WERI-Rb-1 (cell line): ENCODE measurements around the gene PDLIM1.

Source experiments
- DNase-seq: peaks from one replicate; pipeline ENCODE4 v3.0.0-alpha.2; 2020
- H3K27ac ChIP-seq: fragments of 250-450 bp; sonication (Bioruptor Pico); 2 replicates; pipeline ENCODE4 v1.5.1; 2020; ENCODE audit warnings: mild to moderate bottlenecking, moderate library complexity
- H3K27me3 ChIP-seq: fragments of 250-450 bp; sonication (Bioruptor Pico); 2 replicates; pipeline ENCODE4 v1.5.1; 2021; ENCODE audit warnings: mild to moderate bottlenecking, low read depth, moderate library complexity; ENCODE audit not compliant: insufficient read depth, severe bottlenecking
- H3K36me3 ChIP-seq: fragments of 250-450 bp; sonication (Bioruptor Pico); 2 replicates; pipeline ENCODE4 v1.5.1; 2020; ENCODE audit warnings: mild to moderate bottlenecking, moderate library complexity
- H3K4me3 ChIP-seq: 2 replicates; pipeline ENCODE4 v1.5.1; 2011; ENCODE audit warnings: low read depth, mild to moderate bottlenecking, control low read depth, low read length
- H3K9me3 ChIP-seq: fragments of 250-450 bp; sonication (Bioruptor Pico); 2 replicates; pipeline ENCODE4 v1.5.1; 2021; ENCODE audit warnings: mild to moderate bottlenecking, moderate library complexity; ENCODE audit not compliant: severe bottlenecking
- TF ChIP-seq, protein P1 (sequence below): IDR thresholded peaks from 2 replicates; pipeline ENCODE4 v1.5.1; 2011; ENCODE audit warnings: low read depth, mild to moderate bottlenecking, control low read depth, inconsistent platforms, low read length

Gene PDLIM1

DNA sequence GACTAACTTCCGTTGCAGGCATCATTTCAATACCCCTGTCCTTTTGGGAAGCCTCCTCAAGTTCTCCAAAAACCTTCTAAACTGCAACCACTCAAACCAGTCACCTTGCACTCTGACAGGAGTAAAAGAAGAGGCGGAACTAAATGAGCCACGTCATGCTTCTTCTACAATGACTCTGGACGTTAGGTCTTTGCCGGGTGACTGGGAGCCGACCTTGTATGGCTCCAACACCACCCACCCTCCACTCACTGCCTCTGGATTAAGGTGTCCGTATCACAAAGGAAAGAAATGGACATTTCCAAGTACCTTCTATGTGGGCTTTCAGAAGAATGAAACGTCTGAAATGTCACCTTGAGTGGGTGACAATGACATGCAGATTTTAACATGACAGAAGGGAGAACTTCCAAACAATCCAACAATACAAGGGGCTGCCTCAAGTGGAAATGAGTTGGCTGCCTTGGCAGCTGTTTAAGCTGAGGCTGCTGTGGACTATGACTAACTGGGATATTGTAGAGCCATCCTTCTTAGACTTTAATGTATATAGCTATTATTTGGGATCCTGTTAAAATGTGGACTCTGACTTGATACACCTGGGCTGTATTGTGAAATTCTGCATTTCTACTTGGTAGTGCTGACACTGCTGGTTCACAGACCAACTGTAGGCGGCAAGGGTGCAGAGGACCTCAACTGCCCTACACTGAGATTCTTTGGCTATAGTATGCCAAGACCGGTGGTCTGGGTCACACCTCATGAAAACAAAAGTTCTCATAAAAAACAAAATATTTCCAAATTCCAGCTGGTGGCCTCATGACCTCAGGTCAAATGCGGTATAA, 33.8 kb upstream of the PDLIM1 start:
- Histone ChIP-seq H3K9me3 (no peaks in the 10 kb centered on the region), H3K27me3 (no peaks in the 10 kb centered on the region), H3K27ac (no peak overlapping the region), H3K36me3 (no peaks in the 10 kb centered on the region), H3K4me3 (no peak overlapping the region)
- TF ChIP-seq, protein P1, sequence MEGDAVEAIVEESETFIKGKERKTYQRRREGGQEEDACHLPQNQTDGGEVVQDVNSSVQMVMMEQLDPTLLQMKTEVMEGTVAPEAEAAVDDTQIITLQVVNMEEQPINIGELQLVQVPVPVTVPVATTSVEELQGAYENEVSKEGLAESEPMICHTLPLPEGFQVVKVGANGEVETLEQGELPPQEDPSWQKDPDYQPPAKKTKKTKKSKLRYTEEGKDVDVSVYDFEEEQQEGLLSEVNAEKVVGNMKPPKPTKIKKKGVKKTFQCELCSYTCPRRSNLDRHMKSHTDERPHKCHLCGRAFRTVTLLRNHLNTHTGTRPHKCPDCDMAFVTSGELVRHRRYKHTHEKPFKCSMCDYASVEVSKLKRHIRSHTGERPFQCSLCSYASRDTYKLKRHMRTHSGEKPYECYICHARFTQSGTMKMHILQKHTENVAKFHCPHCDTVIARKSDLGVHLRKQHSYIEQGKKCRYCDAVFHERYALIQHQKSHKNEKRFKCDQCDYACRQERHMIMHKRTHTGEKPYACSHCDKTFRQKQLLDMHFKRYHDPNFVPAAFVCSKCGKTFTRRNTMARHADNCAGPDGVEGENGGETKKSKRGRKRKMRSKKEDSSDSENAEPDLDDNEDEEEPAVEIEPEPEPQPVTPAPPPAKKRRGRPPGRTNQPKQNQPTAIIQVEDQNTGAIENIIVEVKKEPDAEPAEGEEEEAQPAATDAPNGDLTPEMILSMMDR = no peak
- no peak for DNase-seq

DNA sequence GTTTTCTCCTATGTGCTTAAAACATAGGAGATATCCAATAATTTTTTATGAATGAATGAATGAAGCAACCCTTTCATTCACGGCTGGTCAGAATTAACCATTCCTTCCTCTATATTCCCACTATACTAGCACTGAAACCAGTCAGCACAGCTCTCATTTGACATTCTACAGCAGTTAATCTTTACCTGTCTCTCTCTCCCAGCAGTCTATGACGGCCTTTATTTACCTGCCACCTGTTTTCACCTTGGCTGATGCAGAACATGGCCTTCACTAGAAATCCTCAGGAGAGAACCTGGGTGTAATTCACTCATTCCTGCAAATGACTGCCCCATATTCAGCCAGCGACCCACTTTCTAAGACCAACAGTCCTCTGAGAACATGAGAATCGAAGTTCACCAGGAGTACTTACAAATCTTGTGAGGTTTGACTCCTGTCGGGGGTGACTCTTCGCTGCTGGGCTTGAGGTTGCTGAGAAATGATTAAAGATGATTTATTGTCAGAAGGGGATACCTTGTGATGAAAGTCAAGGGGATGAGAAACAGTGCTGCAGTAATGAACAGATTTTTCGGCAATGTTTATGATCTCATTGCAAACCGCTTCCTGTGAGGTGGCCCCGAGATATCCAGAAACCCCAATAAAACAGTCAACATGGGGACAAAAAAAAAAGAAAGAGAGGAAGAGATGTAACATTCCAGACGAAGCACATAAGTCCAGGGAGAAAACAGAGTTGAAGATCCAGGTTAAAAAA, 30.9 kb upstream of the PDLIM1 start:
- Histone ChIP-seq H3K27ac (no peak overlapping the region), H3K36me3 (no peaks in the 10 kb centered on the region), H3K4me3 (no peak overlapping the region), H3K9me3 (no peaks in the 10 kb centered on the region), H3K27me3 (no peaks in the 10 kb centered on the region)
- TF ChIP-seq, protein P1 = no peak
- DNase-seq = no peak

DNA sequence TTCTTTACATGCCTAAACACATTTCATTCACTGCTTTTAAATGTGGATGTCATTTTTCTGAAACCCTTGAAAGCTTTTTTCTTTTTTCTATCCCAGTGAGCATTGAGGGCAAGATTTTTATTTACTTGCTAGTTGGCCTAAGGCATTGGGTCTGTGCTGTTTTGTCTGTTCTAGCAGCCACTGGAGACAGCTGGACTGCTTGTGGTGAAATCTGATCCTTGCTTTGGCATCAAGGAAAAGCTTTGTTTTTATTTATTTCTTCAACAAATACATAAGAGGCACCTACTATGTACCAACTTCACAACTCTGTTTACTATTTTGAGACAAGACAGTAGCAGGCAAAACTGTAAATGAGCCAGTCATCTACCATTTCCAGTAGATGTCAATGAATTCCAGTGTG, 28.4 kb upstream of the PDLIM1 start:
- H3K27ac ChIP-seq = no peak overlapping the region
- H3K27me3 ChIP-seq = no peaks in the 10 kb centered on the region
- TF ChIP-seq, protein P1 = no peak
- H3K9me3 ChIP-seq = no peaks in the 10 kb centered on the region
- no peak for DNase-seq
- no peaks in the 10 kb centered on the region for H3K36me3 ChIP-seq
- no peak overlapping the region for H3K4me3 ChIP-seq

DNA sequence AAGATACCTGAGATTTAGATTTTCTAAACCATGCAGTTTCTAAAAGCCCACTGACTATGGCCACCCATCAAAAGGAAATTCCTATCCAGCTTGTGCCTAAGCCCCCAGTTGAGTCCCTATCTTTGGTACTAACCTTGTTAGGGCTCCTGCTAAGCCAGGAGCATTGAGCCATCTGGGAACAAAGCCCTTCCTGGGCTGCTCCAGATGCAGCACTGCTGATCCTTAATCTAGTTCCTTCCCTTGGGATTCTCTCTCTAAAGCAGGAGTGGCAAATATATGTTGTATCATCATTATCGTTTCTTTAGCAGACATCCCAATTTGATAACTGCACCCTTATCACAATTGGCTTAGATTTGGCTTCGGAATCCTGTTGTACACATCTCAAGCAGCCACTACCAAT, 24.7 kb upstream of the PDLIM1 start:
- DNase-seq = peak; percentile 65
- Histone ChIP-seq H3K27me3 (no peaks in the 10 kb centered on the region), H3K36me3 (no peaks in the 10 kb centered on the region), H3K4me3 (no peak overlapping the region), H3K27ac (peak overlapping the region; percentile 11; the same call in 1 of the 2 replicates), H3K9me3 (no peaks in the 10 kb centered on the region)
- TF ChIP-seq, protein P1 = no peak

DNA sequence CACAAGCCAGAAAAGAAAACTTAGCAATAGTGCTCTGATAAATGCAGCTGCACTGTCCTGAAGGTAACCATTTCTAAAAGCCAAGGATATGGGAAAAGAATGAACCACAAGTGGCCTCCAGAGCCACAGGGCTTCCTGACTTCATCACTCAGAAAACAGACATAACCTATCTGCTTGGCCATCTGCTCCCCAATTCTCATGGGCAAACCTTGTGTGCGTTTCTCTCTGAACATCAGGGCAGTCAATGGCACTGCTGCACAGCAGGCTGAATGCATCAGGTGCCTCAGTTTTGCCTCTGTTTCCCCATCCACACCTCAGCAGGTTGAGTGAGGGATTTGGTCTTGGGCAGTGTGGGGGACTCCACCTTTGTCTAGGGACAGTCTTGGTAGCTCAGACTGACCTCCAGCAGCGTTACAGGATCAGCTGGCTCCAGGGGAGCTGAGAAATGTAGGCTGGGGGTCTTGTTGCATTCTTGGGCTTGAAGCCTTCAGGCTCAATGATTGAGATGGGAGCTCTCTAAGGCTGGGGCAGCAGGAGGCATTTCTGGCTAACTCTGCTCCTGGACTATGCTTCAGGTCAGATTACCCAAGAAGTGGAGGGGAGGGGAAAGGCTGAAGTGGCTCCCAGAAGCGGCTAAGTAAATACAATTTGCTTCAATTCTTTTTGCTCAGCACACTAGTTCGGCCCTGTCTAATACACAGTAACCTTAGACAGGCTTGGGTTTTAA, 23.6 kb upstream of the PDLIM1 start:
- no peak for DNase-seq
- Histone ChIP-seq H3K27me3 (no peaks in the 10 kb centered on the region), H3K27ac (no peak overlapping the region), H3K9me3 (no peaks in the 10 kb centered on the region), H3K36me3 (no peaks in the 10 kb centered on the region), H3K4me3 (no peak overlapping the region)
- TF ChIP-seq, protein P1 = no peak
